ENCODE results near the gene CYP2A6.
"Not testable (repeated sequence)": the region's sequence is repeated elsewhere in the genome, so short reads cannot be mapped to it uniquely, and the experiment has no call there.

Gene CYP2A6

DNA sequence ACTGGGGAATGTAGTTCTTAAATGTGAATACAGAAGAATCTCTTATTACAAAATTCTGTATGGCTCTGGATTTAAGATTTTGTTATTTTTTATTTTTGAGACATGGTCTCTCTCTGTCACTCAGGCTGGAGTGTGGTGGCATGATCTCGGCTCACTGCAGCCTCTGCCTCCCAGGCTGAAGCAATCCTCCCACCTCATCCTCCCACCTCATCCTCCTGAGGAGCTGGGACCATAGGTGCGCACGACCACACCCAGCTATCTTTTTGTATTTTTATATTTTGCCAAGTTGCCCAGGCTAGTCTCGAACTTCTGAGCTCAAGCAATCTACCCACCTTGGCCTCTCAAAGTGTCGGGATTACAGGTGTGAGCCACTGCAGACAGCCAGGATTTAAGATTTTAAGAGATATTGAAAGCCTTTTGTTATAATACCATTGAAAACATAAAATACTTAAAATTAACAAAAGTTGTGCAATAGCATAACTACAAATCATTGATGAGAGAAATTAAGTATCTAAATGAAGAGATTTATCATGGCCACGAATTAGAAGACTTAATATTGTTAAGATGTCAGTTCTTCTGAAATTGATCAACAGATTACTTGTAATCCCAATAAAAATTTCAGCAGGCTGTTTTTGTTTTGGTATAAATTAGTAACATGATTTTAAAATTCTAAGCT lies 13.4 kb downstream of the CYP2A6 start:
- H3K4me3 ChIP-seq (replicated peaks; ENCODE audit: low read depth, low read length): no peak overlapping the region
- no peak for DNase-seq (ENCODE audit: extremely low read depth, low read depth)
- TF ChIP-seq CTCF (IDR thresholded peaks at IDR 0.05; ENCODE audit: low read depth, low read length, missing control alignments): no peak

DNA sequence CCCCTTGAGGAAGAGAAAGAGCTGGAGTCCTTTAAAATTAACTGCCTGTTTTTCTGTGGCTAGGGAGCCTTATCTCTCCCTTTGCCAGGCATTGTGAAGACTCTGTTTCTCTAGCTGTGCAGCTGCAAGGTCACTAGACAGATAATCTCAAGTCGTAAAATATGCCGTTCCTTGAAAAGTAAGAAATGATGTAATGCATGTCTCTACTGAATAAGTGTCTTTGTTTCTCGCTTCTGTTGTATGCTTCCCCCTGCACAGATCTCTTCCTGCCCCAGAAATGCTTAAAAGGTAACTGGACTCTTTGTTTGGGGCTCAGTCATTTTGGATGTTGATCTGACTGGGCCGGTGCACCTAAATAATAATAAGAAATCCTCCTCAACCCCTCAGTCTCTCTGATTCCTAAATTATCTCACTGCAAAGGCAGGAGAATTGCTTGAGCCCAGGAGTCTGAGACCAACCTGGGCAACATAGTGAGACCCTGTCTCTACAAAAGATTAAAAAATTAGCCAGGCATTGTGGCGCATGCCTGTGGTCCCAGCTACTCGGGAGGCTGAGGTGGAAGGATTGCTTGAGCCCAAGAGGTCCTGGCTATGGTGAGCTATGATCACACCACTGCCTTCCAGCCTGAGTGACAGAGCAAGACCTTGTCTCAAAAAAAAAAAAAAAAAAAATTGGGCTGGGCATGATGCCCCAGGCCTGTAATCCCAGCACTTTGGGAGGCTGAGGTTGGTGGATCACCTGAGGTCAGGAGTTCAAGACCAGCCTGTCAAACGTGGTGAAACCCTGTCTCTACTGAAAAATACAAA lies 16.3 kb downstream of the CYP2A6 start:
- DNase-seq (ENCODE audit: extremely low read depth, low read depth); H3K4me3 ChIP-seq (replicated peaks; ENCODE audit: low read depth, low read length): not testable (repeated sequence)

- not testable (repeated sequence) for H3K4me3 ChIP-seq (replicated peaks; ENCODE audit: low read depth, low read length)
These were observed 17.8 kb downstream of the CYP2A6 start for GRCh38 chr19:40832431-40832790.

DNA sequence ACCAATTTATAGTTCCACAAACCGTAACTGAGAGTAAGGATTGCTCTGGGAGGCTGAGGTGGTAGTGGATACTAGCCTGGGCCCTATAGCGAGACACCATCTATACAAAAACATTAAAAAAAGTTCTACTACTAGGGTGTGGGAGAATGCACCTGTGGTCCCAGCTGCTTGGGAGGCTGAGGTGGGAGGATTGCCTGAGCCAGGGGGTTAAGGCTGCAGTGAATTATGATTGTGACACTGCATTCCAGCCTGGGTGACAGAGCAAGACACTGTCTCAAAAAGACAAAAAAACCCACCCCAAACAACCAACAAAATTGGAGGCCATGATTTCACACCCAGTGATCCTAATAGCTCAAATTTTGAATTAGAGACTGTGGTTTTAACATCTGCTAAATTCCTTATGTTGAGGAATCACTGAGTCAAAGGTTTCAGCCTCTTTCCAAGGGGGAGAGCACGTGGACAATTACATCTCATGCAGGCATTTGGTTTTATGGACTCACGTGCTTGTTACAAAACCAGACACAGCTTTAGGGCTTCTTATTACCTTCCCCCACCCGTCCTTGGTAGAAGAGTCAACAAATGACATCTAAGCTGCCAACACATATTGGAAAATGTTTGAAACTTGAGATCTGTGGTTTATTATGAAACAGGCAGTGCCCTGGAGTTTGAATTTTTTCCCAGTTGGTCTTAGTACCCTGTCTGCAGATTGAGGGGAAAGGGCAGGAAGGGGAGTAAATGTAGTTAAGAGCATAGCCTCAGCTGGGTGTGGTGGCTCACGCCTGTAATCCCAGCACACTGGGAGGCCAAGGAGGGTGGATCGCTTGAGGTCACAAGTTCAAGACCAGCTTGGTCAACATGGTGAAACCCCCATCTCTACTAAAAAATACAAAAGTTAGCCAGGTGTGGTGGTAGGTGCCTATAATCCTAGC lies 18.5 kb downstream of the CYP2A6 start:
- DNase-seq (ENCODE audit: extremely low read depth, low read depth): peak; percentile 95
- no peak for TF ChIP-seq CTCF (IDR thresholded peaks at IDR 0.05; ENCODE audit: low read depth, low read length, missing control alignments)
- H3K4me3 ChIP-seq (replicated peaks; ENCODE audit: low read depth, low read length): no peak overlapping the region

More at GRCh38 chr19:40832431-40832790, 17.8 kb downstream of the CYP2A6 start:
- not testable (repeated sequence) for DNase-seq (ENCODE audit: extremely low read depth, low read depth)

DNA sequence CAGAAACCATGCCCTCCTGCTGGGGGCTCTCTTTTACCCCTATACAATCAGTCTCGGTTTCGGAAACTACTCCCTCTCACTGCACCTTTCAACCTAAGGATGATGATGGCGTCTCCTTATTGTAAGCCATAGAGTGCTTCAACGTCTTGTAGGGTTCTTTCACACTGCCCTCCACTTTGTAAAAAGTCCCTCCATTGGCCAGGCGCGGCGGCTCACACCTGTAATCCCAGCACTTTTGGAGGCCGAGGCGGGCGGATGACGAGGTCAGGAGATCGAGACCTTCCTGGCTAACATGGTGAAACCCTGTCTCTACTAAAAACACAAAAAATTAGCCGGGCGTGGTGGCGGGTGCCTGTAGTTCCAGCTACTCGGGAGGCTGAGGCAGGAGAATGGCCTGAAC lies 19.5 kb downstream of the CYP2A6 start:
- H3K4me3 ChIP-seq (replicated peaks; ENCODE audit: low read depth, low read length); DNase-seq (ENCODE audit: extremely low read depth, low read depth): not testable (repeated sequence)

DNA sequence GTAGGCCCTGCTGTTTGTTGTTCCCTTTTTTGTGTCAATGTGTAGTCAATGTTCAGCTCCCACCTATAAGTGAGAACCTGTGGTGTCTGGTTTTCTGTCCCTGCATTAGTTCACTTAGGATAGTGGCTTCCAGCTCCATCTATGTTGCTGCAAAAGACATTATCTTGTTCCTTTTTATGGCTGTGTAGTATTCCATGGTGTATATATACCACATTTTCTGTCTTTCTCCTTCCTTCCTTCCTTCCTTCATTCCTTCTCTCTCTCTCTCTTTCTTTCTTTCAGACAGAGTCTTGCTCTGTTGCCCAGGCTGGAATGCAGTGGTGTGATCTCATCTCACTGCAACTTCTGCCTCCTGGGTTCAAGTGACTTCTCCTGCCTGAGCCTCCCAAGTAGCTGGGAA lies 21.0 kb downstream of the CYP2A6 start:
- no peak for DNase-seq (ENCODE audit: extremely low read depth, low read depth)
- no peak for TF ChIP-seq CTCF (IDR thresholded peaks at IDR 0.05; ENCODE audit: low read depth, low read length, missing control alignments)
- no peak overlapping the region for H3K4me3 ChIP-seq (replicated peaks; ENCODE audit: low read depth, low read length)

- TF ChIP-seq CTCF (IDR thresholded peaks at IDR 0.05; ENCODE audit: low read depth, low read length, missing control alignments): no peak
- H3K4me3 ChIP-seq (replicated peaks; ENCODE audit: low read depth, low read length): no peak overlapping the region
- DNase-seq (ENCODE audit: extremely low read depth, low read depth): no peak
These were observed 22.6 kb downstream of the CYP2A6 start for GRCh38 chr19:40827386-40828247.

DNA sequence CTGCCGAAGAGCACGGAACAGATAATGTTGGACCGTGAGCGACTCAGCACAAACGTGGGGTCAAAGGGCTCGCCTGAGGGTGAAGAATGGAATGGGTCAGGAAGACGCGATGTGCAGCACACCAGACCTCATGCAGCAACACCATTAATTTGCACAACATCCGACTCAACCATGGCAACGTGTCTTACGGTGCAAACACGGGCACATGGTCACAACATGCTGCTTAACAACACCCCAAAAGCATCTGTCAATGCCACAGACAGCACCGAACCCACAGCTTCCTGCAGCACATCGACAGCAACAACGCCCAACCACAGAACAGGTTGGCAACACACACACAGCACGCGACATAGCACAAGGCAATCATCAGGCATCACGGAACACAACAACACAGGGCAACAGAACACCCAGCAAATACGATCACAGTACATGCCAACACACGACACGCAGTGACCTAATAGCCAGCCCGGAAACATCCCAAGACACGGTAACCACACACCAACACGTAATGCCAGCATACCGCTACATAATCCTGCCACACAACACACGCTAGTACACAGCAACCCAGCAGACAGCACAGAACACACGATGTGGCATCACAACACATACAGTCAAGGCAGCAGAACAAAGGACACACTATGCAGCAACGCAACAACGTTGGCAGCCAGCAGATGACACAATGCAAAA lies 23.4 kb downstream of the CYP2A6 start:
- peak; percentile 19 for DNase-seq (ENCODE audit: extremely low read depth, low read depth)
- not testable (repeated sequence) for H3K4me3 ChIP-seq (replicated peaks; ENCODE audit: low read depth, low read length)

DNA sequence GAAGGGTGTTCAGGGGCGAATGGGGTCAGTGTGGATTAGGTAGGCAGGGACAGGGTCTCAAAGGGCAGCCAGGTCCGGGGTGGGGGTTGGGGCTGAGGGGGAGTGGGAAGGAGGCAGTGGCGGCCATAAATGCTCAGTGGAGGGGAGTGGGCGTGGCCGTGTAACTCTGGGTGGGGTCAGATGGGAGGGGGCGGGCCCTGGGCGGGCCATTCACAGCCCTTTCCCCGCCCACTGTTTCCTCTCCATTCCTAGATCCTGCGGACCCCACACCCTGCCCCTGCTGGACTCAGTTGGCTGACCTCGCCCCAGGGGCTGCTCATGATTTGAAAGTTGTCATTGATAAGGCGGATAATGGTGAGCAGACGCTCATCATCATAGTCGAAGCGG lies 23.9 kb downstream of the CYP2A6 start:
- DNase-seq (ENCODE audit: extremely low read depth, low read depth); H3K4me3 ChIP-seq (replicated peaks; ENCODE audit: low read depth, low read length): not testable (repeated sequence)

DNA sequence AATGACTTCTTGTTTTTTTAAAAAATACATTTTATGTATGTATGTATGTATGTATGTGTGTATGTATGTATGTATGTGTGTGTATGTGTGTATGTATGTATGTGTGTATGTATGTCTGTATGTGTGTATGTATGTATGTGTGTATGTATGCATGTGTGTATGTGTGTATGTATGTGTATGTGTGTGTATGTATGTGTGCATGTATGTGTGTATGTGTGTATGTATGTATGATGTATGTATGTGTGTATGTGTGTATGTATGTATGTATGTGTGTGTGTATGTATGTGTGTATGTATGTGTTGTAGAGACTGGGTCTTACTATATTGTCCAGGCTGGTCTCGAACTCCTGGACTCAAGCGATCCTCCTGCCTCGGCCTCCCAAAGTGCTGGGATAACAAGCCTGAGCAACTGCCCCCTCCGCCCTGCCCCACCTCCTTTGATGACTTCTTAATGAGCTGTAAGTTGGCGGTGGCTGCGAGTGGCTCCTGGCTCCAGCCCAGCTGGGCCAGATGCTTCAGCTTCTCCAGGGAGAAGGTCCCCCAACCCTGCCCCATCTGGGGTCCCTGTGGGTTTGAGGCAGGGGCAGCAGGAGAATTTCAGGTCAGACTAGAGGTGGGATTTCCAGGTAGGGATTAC lies 24.7 kb downstream of the CYP2A6 start:
- DNase-seq (ENCODE audit: extremely low read depth, low read depth); H3K4me3 ChIP-seq (replicated peaks; ENCODE audit: low read depth, low read length): not testable (repeated sequence)

DNA sequence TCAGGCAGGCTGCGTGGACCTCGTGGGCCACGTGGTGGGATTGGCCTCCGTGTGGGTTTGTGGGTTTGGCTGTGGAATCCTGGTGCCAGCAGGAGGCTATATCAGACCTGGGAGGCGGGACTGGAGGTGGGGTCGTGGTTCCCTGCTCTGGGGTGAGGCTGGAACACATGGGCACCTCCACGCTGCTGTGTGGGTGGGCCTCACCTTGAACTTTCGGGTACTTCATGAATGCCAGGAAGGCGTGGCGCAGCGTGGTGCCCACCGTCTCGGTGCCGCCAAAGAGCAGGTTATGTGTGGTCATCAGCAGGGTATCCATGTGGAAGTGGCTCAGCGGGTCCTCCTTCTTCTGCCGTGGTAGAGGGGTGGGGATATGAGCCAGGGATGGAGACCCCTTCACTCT lies 25.3 kb downstream of the CYP2A6 start:
- DNase-seq (ENCODE audit: extremely low read depth, low read depth); H3K4me3 ChIP-seq (replicated peaks; ENCODE audit: low read depth, low read length): not testable (repeated sequence)
